SJSA1 (cell line): Measurements from ENCODE around the gene KIAA1671. TPM values are rescaled to one million over a fixed set of nuclear protein-coding genes. Genes with fewer than 3 reads are reported as not detected.

Experiments used
- DNase-seq, 2 experiments: peaks; one replicate each; pipeline ENCODE4 v3.0.0-alpha.2; 2015 to 2020; ENCODE audit warnings: low spot score in 2 of 2, low read depth in 1 of 2
- H3K27ac ChIP-seq: fragments of 250-450 bp; sonication (Bioruptor Pico); 2 replicates; pipeline ENCODE4 v1.5.1; 2020; ENCODE audit warnings: mild to moderate bottlenecking, moderate library complexity
- H3K27me3 ChIP-seq: fragments of 250-450 bp; sonication (Bioruptor Pico); replicated peaks from 2 replicates; pipeline ENCODE4 v1.5.1; 2020; ENCODE audit warnings: mild to moderate bottlenecking, moderate library complexity
- H3K36me3 ChIP-seq: fragments of 250-450 bp; sonication (Bioruptor Pico); 2 replicates; pipeline ENCODE4 v1.5.1; 2020; ENCODE audit warnings: mild to moderate bottlenecking
- H3K4me1 ChIP-seq: fragments of 250-450 bp; sonication (Bioruptor Pico); replicated peaks from 2 replicates; pipeline ENCODE4 v1.6.1; 2021; ENCODE audit warnings: mild to moderate bottlenecking
- H3K4me3 ChIP-seq: fragments of 250-450 bp; sonication (Bioruptor Pico); 2 replicates; pipeline ENCODE4 v1.5.1; 2020; ENCODE audit warnings: mild to moderate bottlenecking
- H3K9me3 ChIP-seq: fragments of 250-450 bp; sonication (Bioruptor Pico); replicated peaks from 2 replicates; pipeline ENCODE4 v1.5.1; 2020; ENCODE audit warnings: mild to moderate bottlenecking
- total RNA-seq: library from RNA; depleted of rRNA; stranded (reverse); fragments of >200 nt; shearing (Covaris generic); gene quantifications from 2 replicates; pipeline ENCODE4 v1.2.3, GENCODE V29; 2014

The KIAA1671 gene
- total RNA-seq, 1 experiment from 2014 or later = 0.03 TPM

DNA sequence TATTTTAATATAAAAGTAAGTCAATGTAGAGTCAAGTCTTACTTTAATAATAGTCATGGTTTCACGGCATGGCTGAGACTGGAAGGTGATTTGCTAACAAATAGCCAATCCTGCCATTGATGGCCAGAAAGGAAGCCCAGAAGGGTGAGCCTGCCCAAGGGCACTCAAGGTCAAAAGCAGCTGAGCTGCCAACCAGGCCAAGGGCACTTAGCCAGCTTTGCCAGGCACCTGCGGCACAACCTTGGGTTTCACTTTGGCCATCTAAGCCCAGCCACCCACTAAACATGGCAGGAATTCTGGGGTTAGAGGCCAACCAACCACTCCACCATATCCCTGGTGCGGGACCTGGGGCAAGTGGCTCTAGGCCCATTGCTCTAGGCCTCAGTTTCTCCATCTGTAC, 10.2 kb upstream of the KIAA1671 start:
- H3K9me3 ChIP-seq = no peaks in the 10 kb centered on the region
- H3K27ac ChIP-seq = no peak overlapping the region
- no peaks in the 10 kb centered on the region for H3K27me3 ChIP-seq
- DNase-seq = no peak
- H3K36me3 ChIP-seq = no peaks in the 10 kb centered on the region
- H3K4me1 ChIP-seq = no peaks in the 10 kb centered on the region
- H3K4me3 ChIP-seq = no peak overlapping the region

DNA sequence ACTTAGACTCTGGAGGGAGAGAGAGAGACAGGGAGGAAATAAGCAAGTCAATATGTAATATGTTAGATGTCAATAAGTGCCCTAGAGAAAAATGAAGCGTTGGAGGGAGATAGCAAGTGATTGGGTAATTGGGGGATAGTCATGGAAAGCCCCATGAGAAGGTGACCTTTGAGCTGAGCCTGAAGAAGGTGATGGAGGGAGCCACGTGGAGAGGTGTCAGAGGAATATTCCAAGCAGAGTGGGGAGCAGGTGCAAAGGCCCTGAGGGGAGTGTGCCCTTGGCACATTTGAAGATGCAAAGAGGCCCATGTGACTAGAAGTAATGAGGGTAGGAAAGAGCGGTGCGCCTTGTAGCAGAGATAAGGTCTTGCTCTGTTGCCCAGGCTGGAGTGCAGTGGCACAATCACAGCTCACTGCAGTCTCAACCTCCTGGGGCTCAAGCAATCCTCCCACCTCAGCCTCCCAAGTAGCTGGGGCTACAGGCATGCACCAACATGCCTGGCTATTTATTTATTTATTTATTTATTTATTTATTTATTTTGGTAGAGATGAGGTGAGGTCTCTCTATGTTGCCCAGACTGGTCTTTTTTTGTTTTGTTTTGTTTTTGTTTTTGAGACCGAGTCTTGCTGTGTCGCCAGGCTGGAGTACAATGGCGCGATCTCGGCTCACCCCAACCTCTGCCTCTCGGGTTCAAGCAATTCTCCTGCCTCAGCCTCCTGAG, 8.1 kb upstream of the KIAA1671 start:
- H3K36me3 ChIP-seq = no peaks in the 10 kb centered on the region
- no peak overlapping the region for H3K4me3 ChIP-seq
- H3K27ac ChIP-seq = no peak overlapping the region
- no peaks in the 10 kb centered on the region for H3K9me3 ChIP-seq
- H3K27me3 ChIP-seq = no peaks in the 10 kb centered on the region
- no peak for DNase-seq
- no peaks in the 10 kb centered on the region for H3K4me1 ChIP-seq

- no peaks in the 10 kb centered on the region for H3K36me3 ChIP-seq
- no peaks in the 10 kb centered on the region for H3K9me3 ChIP-seq
- H3K27ac ChIP-seq = no peak overlapping the region
- H3K27me3 ChIP-seq = no peaks in the 10 kb centered on the region
- H3K4me3 ChIP-seq = no peak overlapping the region
- H3K4me1 ChIP-seq = no peaks in the 10 kb centered on the region
- DNase-seq = no peak
These were observed 7.1 kb upstream of the KIAA1671 start for GRCh38 chr22:24945430-24945829.

DNA sequence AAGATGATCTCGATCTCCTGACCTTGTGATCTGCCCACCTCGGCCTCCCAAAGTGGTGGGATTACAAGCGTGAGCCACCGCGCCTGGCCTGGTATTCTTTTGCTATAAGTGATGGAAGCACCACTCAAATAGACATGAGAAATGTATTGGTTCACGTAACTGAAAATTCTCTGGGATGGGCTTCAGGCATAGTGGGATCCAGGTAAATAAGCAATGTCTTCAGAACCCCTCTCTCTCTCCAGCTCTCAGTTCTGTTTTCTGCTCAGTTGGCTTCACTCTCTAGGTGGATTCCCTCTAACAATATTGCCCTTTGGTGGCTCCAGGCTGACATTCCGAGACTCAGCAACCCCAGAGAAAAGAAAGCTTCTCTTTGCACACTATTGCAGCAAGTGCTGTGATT, 5.1 kb upstream of the KIAA1671 start:
- peaks cover 5% of the 10 kb centered on the region for H3K4me1 ChIP-seq
- no peak overlapping the region for H3K27ac ChIP-seq
- no peak for DNase-seq
- peaks cover 3% of the 10 kb centered on the region for H3K27me3 ChIP-seq
- H3K36me3 ChIP-seq = 0 out of 2 replicates have a peak, but pooled peaks cover 2% of the 10 kb centered on the region
- 0 out of 2 replicates have a peak, but pooled peaks cover 2% of the 10 kb centered on the region for H3K9me3 ChIP-seq
- no peak overlapping the region for H3K4me3 ChIP-seq

GRCh38 chr22:24947881-24948280, 4.6 kb upstream of the KIAA1671 start:
- 0 out of 2 replicates have a peak, but pooled peaks cover 3% of the 10 kb centered on the region for H3K36me3 ChIP-seq
- peaks cover 8% of the 10 kb centered on the region for H3K27me3 ChIP-seq
- H3K27ac ChIP-seq = no peak overlapping the region
- peaks cover 10% of the 10 kb centered on the region for H3K4me1 ChIP-seq
- H3K9me3 ChIP-seq = 0 out of 2 replicates have a peak, but pooled peaks cover 5% of the 10 kb centered on the region
- no peak for DNase-seq
- H3K4me3 ChIP-seq = no peak overlapping the region

DNA sequence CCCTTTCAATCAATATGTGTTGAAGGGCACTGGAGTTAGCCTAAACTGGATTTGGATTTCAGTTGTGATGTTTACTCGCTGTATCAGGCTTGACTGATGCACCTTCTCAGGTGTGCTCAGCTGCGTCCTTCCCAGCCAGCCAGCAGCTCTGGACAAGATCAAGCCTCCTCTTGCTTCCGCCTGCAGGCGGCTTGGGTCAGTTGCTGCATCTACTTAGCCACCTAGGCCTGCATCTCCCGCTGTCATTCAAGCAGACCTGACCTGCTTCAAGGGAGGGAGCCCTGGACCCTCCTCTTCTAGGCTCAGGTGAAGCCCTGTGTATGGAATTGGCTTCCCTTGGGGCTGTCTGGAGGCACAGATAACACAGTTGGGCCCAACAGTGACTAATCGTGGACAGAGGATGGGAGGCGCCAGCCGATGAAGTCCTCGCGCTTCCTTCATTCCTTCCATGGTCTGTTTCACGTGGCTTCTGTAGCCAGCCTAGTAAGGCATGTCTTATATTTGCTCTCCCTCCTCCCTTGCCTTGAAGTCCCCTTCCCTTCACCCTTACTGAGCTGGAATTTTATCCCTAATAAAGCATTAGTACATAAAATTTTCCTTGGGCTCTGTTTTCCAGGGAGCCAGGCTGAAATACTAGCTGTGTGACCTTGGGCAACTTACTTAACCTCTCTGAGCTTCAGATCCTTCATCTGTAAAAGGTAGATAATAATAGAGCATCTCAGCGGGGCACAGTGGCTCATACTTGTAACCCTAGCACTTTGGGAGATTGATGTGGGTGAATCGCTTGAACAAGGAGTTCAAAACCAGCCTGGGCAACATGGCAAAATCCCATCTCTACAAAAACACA, 3.9 kb upstream of the KIAA1671 start:
- peaks cover 14% of the 10 kb centered on the region for H3K4me1 ChIP-seq
- H3K36me3 ChIP-seq = 0 out of 2 replicates have a peak, but pooled peaks cover 3% of the 10 kb centered on the region
- H3K27me3 ChIP-seq = peaks cover 15% of the 10 kb centered on the region
- no peak overlapping the region for H3K4me3 ChIP-seq
- H3K9me3 ChIP-seq = 0 out of 2 replicates have a peak, but pooled peaks cover 5% of the 10 kb centered on the region
- no peak for DNase-seq
- H3K27ac ChIP-seq = no peak overlapping the region

DNA sequence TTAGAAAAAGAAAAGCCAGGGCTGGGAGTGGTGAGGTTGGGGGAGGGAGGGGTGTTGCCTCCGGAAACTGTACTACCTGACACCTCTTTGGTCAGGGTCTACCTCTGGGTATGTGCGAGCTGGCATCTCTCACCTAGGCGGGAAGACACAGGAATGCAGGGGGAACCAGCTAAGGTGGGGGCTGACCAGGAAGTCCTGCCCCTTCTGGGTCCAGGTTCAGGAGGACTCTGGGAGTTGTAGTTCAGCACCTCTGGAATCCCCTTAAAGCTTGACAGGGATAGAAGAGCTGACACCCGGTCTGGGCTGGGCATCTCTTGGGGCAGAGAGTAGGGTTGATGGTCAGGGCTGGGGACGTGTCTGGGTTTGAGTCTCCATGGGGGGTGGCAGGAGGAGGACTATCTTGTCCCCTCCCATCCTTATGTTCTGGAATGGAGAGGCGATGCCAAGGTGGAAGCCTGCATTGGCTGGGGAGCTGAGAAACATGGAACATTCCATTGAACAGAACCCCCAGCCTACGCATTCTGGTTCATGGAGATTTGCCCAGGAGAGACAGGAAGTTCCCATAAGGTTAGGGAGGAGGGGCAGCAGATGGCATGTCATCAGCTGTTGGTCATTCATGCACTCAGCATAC, 2.1 kb upstream of the KIAA1671 start:
- DNase-seq = no peak
- Histone ChIP-seq H3K4me3 (no peak overlapping the region), H3K27ac (no peak overlapping the region), H3K27me3 (peaks cover 22% of the 10 kb centered on the region), H3K36me3 (0 out of 2 replicates have a peak, but pooled peaks cover 3% of the 10 kb centered on the region), H3K9me3 (0 out of 2 replicates have a peak, but pooled peaks cover 5% of the 10 kb centered on the region), H3K4me1 (peaks cover 14% of the 10 kb centered on the region)

DNA sequence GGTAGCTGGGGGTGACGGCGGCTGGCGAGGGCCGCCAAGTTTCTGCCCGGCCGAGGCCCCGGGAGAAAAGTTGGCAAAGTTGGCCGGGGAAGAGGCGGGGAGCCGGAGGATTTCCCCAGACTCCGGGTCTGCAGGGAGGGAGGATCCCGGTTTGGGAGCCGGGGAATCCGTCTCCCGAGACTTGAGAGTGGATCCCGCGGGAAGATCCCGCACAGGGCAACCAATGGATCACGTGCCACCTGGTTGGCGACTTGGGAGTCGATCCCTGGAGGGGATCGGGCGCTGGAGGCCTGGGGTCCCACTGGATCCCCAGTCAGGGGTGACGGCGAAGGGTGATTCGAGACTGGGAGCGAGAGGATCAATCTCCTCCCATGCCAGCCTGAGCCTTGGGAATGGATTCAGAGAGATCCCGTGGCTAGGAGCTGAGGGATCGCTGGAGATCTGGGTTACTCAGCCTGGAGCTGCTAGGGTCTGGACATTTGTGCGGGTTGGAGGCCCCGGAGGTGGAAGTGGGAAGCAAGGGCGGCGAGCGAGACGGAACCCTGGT, 394 bp downstream of the KIAA1671 start:
- Histone ChIP-seq H3K36me3 (0 out of 2 replicates have a peak, but pooled peaks cover 3% of the 10 kb centered on the region), H3K4me1 (peaks cover 14% of the 10 kb centered on the region), H3K9me3 (0 out of 2 replicates have a peak, but pooled peaks cover 5% of the 10 kb centered on the region), H3K27ac (no peak overlapping the region), H3K27me3 (peaks cover 22% of the 10 kb centered on the region), H3K4me3 (peak overlapping the region; percentile 47)
- DNase-seq = peak in 1 of 2 experiments; percentile 5

DNA sequence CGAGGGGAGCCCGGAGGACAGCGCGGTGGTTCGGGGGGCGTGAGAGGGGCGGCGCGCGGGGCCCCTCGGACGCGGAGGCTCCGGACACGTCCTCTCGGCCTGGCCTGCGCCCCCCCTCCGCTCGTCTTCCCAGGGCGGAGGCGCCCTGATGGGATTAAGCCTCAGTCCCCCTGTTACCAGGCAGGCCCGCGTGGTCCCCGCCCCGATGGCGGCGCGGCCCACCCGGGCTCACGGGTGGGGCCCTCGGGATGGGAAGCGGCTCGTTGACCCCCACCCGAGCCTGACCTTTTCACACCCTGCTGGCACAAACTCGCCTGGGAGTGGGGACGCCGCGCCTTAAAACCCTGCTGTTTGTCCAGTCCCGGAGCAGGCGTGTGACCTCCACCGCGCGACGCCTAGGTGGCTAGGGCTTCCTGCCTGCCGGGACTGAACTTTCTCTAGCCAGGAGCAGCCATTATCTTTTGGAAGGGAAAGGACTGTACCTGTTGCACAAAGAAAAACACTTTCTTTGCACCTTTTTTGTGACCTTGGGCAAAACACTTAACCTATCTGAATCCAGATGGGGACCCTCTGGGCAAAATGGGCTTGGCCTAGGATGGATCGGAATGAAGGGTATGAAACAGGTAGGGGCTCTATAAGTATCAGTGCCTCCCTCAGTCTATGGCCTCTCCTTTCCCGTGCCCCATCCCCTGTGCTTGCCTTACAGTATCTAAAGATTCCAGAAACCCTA, 1.0 kb downstream of the KIAA1671 start:
- Histone ChIP-seq H3K36me3 (0 out of 2 replicates have a peak, but pooled peaks cover 3% of the 10 kb centered on the region), H3K27me3 (peaks cover 22% of the 10 kb centered on the region), H3K9me3 (0 out of 2 replicates have a peak, but pooled peaks cover 5% of the 10 kb centered on the region), H3K27ac (no peak overlapping the region), H3K4me1 (peaks cover 14% of the 10 kb centered on the region), H3K4me3 (no peak overlapping the region)
- no peak for DNase-seq

- Histone ChIP-seq H3K4me3 (no peak overlapping the region), H3K4me1 (peaks cover 14% of the 10 kb centered on the region), H3K27ac (no peak overlapping the region), H3K9me3 (0 out of 2 replicates have a peak, but pooled peaks cover 5% of the 10 kb centered on the region), H3K36me3 (0 out of 2 replicates have a peak, but pooled peaks cover 3% of the 10 kb centered on the region), H3K27me3 (peaks cover 22% of the 10 kb centered on the region)
- no peak for DNase-seq
These were observed 1.6 kb downstream of the KIAA1671 start for GRCh38 chr22:24954114-24954463.

GRCh38 chr22:24954856-24955255, 2.3 kb downstream of the KIAA1671 start:
- no peak for DNase-seq
- 0 out of 2 replicates have a peak, but pooled peaks cover 5% of the 10 kb centered on the region for H3K9me3 ChIP-seq
- peaks cover 14% of the 10 kb centered on the region for H3K4me1 ChIP-seq
- no peak overlapping the region for H3K4me3 ChIP-seq
- 0 out of 2 replicates have a peak, but pooled peaks cover 3% of the 10 kb centered on the region for H3K36me3 ChIP-seq
- no peak overlapping the region for H3K27ac ChIP-seq
- H3K27me3 ChIP-seq = peaks cover 22% of the 10 kb centered on the region

GRCh38 chr22:24957043-24957442, 4.5 kb downstream of the KIAA1671 start:
- Histone ChIP-seq H3K4me1 (peaks cover 12% of the 10 kb centered on the region), H3K9me3 (0 out of 2 replicates have a peak, but pooled peaks cover 5% of the 10 kb centered on the region), H3K4me3 (no peak overlapping the region), H3K27me3 (peaks cover 22% of the 10 kb centered on the region), H3K27ac (no peak overlapping the region), H3K36me3 (0 out of 2 replicates have a peak, but pooled peaks cover 3% of the 10 kb centered on the region)
- no peak for DNase-seq
